SK-N-SH treated with all-trans-retinoic acid at 6 μM for 48 hours (cell line): Measurements from ENCODE around the gene ZFP64.

ENCODE experiments used
- ARNTL ChIP-seq: fragments of 450-650 bp; formaldehyde crosslinking; IDR thresholded peaks from 2 replicates; pipeline ENCODE4 v1.5.0; 2020; ENCODE audit warnings: low read depth, mild to moderate bottlenecking, moderate library complexity, borderline replicate concordance
- BACH2 ChIP-seq: fragments of 250-450 bp; sonication (Bioruptor Pico); IDR thresholded peaks from 2 replicates; pipeline ENCODE4 v1.9.0; 2021; ENCODE audit warnings: mild to moderate bottlenecking, borderline replicate concordance
- CREB5 ChIP-seq: fragments of 250-450 bp; sonication (Bioruptor Pico); IDR thresholded peaks from 2 replicates; pipeline ENCODE4 v1.5.1; 2020; ENCODE audit warnings: low read depth, mild to moderate bottlenecking, moderate library complexity
- GLIS3 ChIP-seq: fragments of 250-450 bp; sonication (Bioruptor Pico); IDR thresholded peaks from 2 replicates; pipeline ENCODE4 v1.5.0; 2020; ENCODE audit warnings: mild to moderate bottlenecking, moderate library complexity
- ISL1 ChIP-seq: fragments of 250-450 bp; sonication (Bioruptor Pico); IDR thresholded peaks from 2 replicates; pipeline ENCODE4 v2.1.2; 2022; ENCODE audit warnings: mild to moderate bottlenecking, moderate library complexity
- PPARA ChIP-seq: fragments of 250-450 bp; sonication (Bioruptor Pico); IDR thresholded peaks from 2 replicates; pipeline ENCODE4 v1.5.0; 2020; ENCODE audit warnings: mild to moderate bottlenecking, borderline replicate concordance
- RARB ChIP-seq: fragments of 250-450 bp; sonication (Bioruptor Pico); IDR thresholded peaks from 2 replicates; pipeline ENCODE4 v1.8.0; 2021; ENCODE audit warnings: mild to moderate bottlenecking, moderate library complexity
- SNAI2 ChIP-seq: fragments of 250-450 bp; sonication (Bioruptor Pico); IDR thresholded peaks from 2 replicates; pipeline ENCODE4 v1.5.0; 2020; ENCODE audit warnings: mild to moderate bottlenecking, moderate library complexity
- TCF4 ChIP-seq: fragments of 250-450 bp; sonication (Bioruptor Pico); IDR thresholded peaks from 2 replicates; pipeline ENCODE4 v1.8.0; 2021; ENCODE audit warnings: mild to moderate bottlenecking, moderate library complexity, borderline replicate concordance
- TOX ChIP-seq: fragments of 250-450 bp; sonication (Bioruptor Pico); IDR thresholded peaks from 2 replicates; pipeline ENCODE4 v1.8.0; 2021; ENCODE audit warnings: mild to moderate bottlenecking, moderate library complexity, borderline replicate concordance
- ZFP30 ChIP-seq: fragments of 450-650 bp; formaldehyde crosslinking; IDR thresholded peaks from 2 replicates; pipeline ENCODE4 v1.5.0; 2022; ENCODE audit warnings: mild to moderate bottlenecking, moderate library complexity
- ZNF70 ChIP-seq: fragments of 450-650 bp; formaldehyde crosslinking; IDR thresholded peaks from 2 replicates; pipeline ENCODE4 v1.5.0; 2020; ENCODE audit warnings: mild to moderate bottlenecking, moderate library complexity
- TF ChIP-seq, protein P1 (sequence below): fragments of 250-450 bp; sonication (Bioruptor Pico); IDR thresholded peaks from 2 replicates; pipeline ENCODE4 v1.8.0; 2020; ENCODE audit warnings: mild to moderate bottlenecking, moderate library complexity, borderline replicate concordance

DNA sequence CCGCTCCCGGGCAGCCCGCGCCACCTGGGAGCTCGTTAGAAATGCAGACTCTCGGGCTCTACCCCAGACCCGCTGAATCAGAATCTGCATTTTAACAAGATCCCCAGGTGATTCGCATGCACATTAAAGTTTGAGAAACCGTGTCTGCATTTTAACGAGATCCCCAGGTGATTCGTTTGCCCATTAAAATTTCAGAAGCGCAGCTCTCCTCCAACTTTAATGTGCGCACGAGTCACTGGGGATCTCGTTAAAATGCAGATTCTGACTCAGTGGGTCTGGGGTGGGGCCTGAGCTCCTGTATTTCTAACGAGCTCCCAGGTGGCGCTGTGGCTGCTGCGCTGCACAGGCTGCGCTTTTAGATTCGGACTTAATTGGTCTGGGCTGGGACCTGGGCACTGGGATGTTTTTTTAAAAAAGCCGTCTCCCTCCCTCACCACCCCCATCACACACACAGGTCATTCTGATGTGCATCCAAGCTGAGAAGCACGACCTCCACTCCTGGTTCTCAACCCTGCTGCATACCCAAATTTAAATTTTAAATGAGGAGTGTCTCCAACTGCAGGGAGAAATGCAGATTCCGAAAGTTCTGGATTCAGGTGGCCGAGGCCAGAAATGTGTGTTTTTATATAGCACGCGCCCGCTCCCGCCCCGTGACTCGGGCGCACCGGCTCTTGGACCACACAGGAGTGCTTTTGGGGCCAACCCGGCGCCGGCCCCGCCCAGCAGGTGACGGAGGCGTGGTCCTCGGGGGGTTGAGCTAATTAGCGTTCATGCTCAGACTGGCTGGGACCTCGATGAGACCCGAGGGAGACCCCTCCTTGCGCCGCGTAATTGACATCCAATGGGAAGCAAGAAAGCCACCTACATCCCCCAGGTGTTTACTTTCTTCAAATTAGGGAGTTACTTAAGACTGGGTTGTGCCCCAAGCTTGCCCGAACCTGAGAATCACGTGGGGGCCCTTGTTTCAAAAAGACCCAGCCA lies 85.8 kb downstream of the ZFP64 start:
- TF ChIP-seq TCF4 (CRISPR knock-in tag) (no peak), ZNF70 (CRISPR knock-in tag) (no peak), BACH2 (no peak), GLIS3 (CRISPR knock-in tag) (no peak), TOX (CRISPR knock-in tag) (no peak), ARNTL (CRISPR knock-in tag) (no peak), ISL1 (no peak), CREB5 (CRISPR knock-in tag) (no peak), ZFP30 (CRISPR knock-in tag) (no peak), PPARA (no peak), RARB (CRISPR knock-in tag) (no peak), SNAI2 (CRISPR knock-in tag) (no peak)
- TF ChIP-seq, protein P1, sequence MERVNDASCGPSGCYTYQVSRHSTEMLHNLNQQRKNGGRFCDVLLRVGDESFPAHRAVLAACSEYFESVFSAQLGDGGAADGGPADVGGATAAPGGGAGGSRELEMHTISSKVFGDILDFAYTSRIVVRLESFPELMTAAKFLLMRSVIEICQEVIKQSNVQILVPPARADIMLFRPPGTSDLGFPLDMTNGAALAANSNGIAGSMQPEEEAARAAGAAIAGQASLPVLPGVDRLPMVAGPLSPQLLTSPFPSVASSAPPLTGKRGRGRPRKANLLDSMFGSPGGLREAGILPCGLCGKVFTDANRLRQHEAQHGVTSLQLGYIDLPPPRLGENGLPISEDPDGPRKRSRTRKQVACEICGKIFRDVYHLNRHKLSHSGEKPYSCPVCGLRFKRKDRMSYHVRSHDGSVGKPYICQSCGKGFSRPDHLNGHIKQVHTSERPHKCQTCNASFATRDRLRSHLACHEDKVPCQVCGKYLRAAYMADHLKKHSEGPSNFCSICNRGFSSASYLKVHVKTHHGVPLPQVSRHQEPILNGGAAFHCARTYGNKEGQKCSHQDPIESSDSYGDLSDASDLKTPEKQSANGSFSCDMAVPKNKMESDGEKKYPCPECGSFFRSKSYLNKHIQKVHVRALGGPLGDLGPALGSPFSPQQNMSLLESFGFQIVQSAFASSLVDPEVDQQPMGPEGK (CRISPR knock-in tag), result no peak
